K562 (cell line): ENCODE measurements around the gene PIK3C2G. TPM values are rescaled to one million over a fixed set of nuclear protein-coding genes. Genes with fewer than 3 reads are reported as not detected.

ENCODE experiments used
- ATAC-seq: fragments of 200-7000 bp; cut with Tn5 transposase; 3 replicates; pipeline ENCODE4 v1.9.1; 2020; ENCODE audit warnings: moderate library complexity
- BruUV-seq: library from RNA; stranded (reverse); fragments of 400-500 nt; replicated peaks from 2 replicates; lab custom pipeline; 2021; lab: Mats Ljungman, UMichigan
- CTCF ChIA-PET: fragments of 300-600 bp; formaldehyde crosslinking; extraction: SDS; loops from one replicate; lab custom pipeline; 2021; ENCODE audit warnings: low intra/inter-chr PET ratio; lab: Yijun Ruan, JAX
- POLR2A ChIA-PET: fragments of 300-600, 350-650 bp; sonication (Branson Sonifier 250); formaldehyde crosslinking; extraction: SDS; loops from one replicate; lab custom pipeline; 2021; ENCODE audit warnings: antibody characterized with exemption, inconsistent platforms; lab: Yijun Ruan, JAX
- DNase-seq, 4 experiments: peaks; one replicate each; pipeline versions ENCODE4 v3.0.0 to v3.0.0-alpha.2; 2011 to 2018; ENCODE audit warnings: low spot score in 3 of 4, mixed read lengths in 3 of 4; ENCODE audit errors: extremely low read depth in 1 of 4
- FAIRE-seq: peaks from 2 replicates; lab custom pipeline; 2011; peaks lifted over from hg19 to GRCh38; lab: Jason Lieb, UNC
- H2AFZ ChIP-seq: 2 replicates; pipeline ENCODE4 v1.6.0; 2011; ENCODE audit warnings: low read depth, low read length, control low read depth, inconsistent platforms
- H3K27ac ChIP-seq: fragments of 200-600 bp; 3 replicates; pipeline ENCODE4 v1.8.0; 2011; ENCODE audit warnings: low read depth, mild to moderate bottlenecking, control low read depth, inconsistent platforms, low read length, moderate library complexity, mixed read lengths; ENCODE audit errors: extremely low read depth
- H3K27me3 ChIP-seq, 2 experiments: fragments of 300-600 bp in 1 of 2; 2 replicates in 1 of 2; 3 replicates in 1 of 2; pipeline versions ENCODE4 v1.6.0 to v1.8.0; 2011; ENCODE audit warnings: inconsistent platforms in 2 of 2, low read length in 2 of 2, mild to moderate bottlenecking in 1 of 2, mixed read lengths in 1 of 2, moderate library complexity in 1 of 2; ENCODE audit not compliant: control insufficient read depth in 2 of 2, insufficient read depth in 2 of 2
- H3K36me3 ChIP-seq: fragments of 300-600 bp; 3 replicates; pipeline ENCODE4 v1.8.0; 2011; ENCODE audit warnings: mild to moderate bottlenecking, low read length, inconsistent platforms; ENCODE audit not compliant: control insufficient read depth, insufficient read depth
- H3K4me1 ChIP-seq, 2 experiments: fragments of 200-600 bp in 1 of 2; replicated peaks in 1 of 2; 2 replicates in 1 of 2; 3 replicates in 1 of 2; pipeline versions ENCODE4 v1.5.1 to v1.8.0; 2011; ENCODE audit warnings: inconsistent platforms in 2 of 2, low read length in 2 of 2, mild to moderate bottlenecking in 1 of 2, mixed read lengths in 1 of 2, moderate library complexity in 1 of 2; ENCODE audit not compliant: control insufficient read depth in 2 of 2, insufficient read depth in 2 of 2
- H3K4me2 ChIP-seq: 2 replicates; pipeline ENCODE4 v1.6.1; 2011; ENCODE audit warnings: low read length, control low read depth, inconsistent platforms, mixed read lengths; ENCODE audit not compliant: insufficient read depth
- H3K4me3 ChIP-seq: fragments of 200-600 bp; sonication (generic), shearing (Covaris generic); 2 replicates; pipeline ENCODE4 v1.5.1; 2016; ENCODE audit warnings: control low read depth, inconsistent platforms
- H3K79me2 ChIP-seq: fragments of 200-600 bp; 3 replicates; pipeline ENCODE4 v1.8.0; 2011; ENCODE audit warnings: low read length, inconsistent platforms; ENCODE audit not compliant: control insufficient read depth, insufficient read depth
- H3K9ac ChIP-seq, 2 experiments: 2 replicates each; pipeline versions ENCODE4 v1.6.0 to v1.6.1; 2011; ENCODE audit warnings: low read depth in 2 of 2, low read length in 2 of 2, control low read depth in 1 of 2, inconsistent platforms in 1 of 2, mild to moderate bottlenecking in 1 of 2, mixed read lengths in 1 of 2; ENCODE audit not compliant: insufficient read depth in 1 of 2
- H3K9me1 ChIP-seq: one replicate; pipeline ENCODE4 v1.6.0; 2011; ENCODE audit warnings: inconsistent platforms, mild to moderate bottlenecking, low read length, moderate library complexity; ENCODE audit not compliant: control insufficient read depth, insufficient read depth
- H3K9me3 ChIP-seq: replicated peaks from 2 replicates; pipeline ENCODE4 v1.5.1; 2011; ENCODE audit warnings: low read depth, low read length, inconsistent platforms; ENCODE audit not compliant: control insufficient read depth, insufficient read depth
- H4K20me1 ChIP-seq: replicated peaks from 2 replicates; pipeline ENCODE4 v1.6.1; 2011; ENCODE audit warnings: low read length, inconsistent platforms, mixed read lengths; ENCODE audit not compliant: control insufficient read depth, insufficient read depth
- CBX5 ChIP-seq: IDR thresholded peaks from 2 replicates; pipeline ENCODE4 v1.6.1; 2014; ENCODE audit warnings: low read depth, borderline replicate concordance
- CXXC5 ChIP-seq: fragments of 250-450 bp; sonication (Bioruptor Pico); IDR thresholded peaks from 2 replicates; pipeline ENCODE4 v1.8.0; 2022; ENCODE audit warnings: inconsistent platforms, mild to moderate bottlenecking, moderate library complexity
- EWSR1 ChIP-seq: fragments of 450-650 bp; IDR thresholded peaks from 2 replicates; pipeline ENCODE4 v1.6.1; 2018; ENCODE audit warnings: borderline replicate concordance, mild to moderate bottlenecking, low read depth, moderate library complexity; ENCODE audit not compliant: partially characterized antibody
- GTF2F1 ChIP-seq: IDR thresholded peaks from 2 replicates; pipeline ENCODE4 v1.6.1; 2011; ENCODE audit warnings: low read depth, low read length, improper control_type of control experiment
- PCBP2 ChIP-seq: fragments of 200-400 bp; formaldehyde crosslinking; IDR thresholded peaks from 2 replicates; pipeline ENCODE4 v1.6.1; 2018; ENCODE audit warnings: low read length, low read depth, mild to moderate bottlenecking, moderate library complexity; ENCODE audit not compliant: poor library complexity, severe bottlenecking
- TAL1 ChIP-seq: fragments of 450-650 bp; IDR thresholded peaks from 2 replicates; pipeline ENCODE4 v1.6.1; 2016; ENCODE audit warnings: mild to moderate bottlenecking
- WGBS: fragments of 100-300 bp; shearing (Covaris generic); methylation state at CpG from one replicate; pipeline ENCODE4 v1.1.6; 2016; ENCODE audit warnings: low coverage, mixed read lengths; ENCODE audit not compliant: insufficient coverage; ENCODE audit errors: missing lambda C conversion rate; 5-methylcytosine and 5-hydroxymethylcytosine counted together
- in situ Hi-C: fragments of 300-500 bp; cut with MboI; formaldehyde crosslinking; loops from 4 replicates; pipeline ENCODE4 v1.15.0; 2018; ENCODE audit warnings: inconsistent platforms, mixed read lengths
- intact Hi-C: fragments of 100-400 bp; cut with micrococcal nuclease; formaldehyde crosslinking; loops from 2 replicates; pipeline ENCODE4 v1.14.2; 2022
- polyA plus RNA-seq, 8 experiments: library from polyadenylated mRNA; depleted of rRNA in 4 of 8; stranded (reverse) in 5 of 8; unstranded in 3 of 8; fragments of >200 nt; fragmentation: Nextera tagmentation in 2 of 8; fragmentation: Illumina TruSeq in 1 of 8; extraction: Ambion mirVana in 2 of 8; extraction: Trizol in 1 of 8; gene quantifications; 2 replicates each; pipeline versions ENCODE4 v1.2.1 to v1.2.3, GENCODE V29; 2011 to 2014; ENCODE audit warnings: inconsistent platforms in 1 of 8, missing spikeins in 1 of 8
- total RNA-seq, 7 experiments: library from RNA; depleted of rRNA in 6 of 7; stranded (reverse); fragments of >200 nt in 6 of 7; fragmentation: Illumina TruSeq in 2 of 7; extraction: Trizol in 2 of 7; gene quantifications; 2 replicates each; pipeline versions ENCODE4 v1.2.1 to v1.2.3, GENCODE V29; 2011 to 2021; ENCODE audit warnings: low replicate concordance in 1 of 7
- TF ChIP-seq, protein P1 (sequence below): fragments of 250-450 bp; sonication (Bioruptor Pico); IDR thresholded peaks from 2 replicates; pipeline ENCODE4 v1.8.0; 2022; ENCODE audit warnings: inconsistent platforms
- TF ChIP-seq, protein P2 (sequence below): fragments of 450-650 bp; IDR thresholded peaks from one replicate; pipeline ENCODE4 v1.6.1; 2018; ENCODE audit warnings: mild to moderate bottlenecking, moderate library complexity; ENCODE audit not compliant: partially characterized antibody
- TF ChIP-seq, protein P3 (sequence below): fragments of 450-650 bp; formaldehyde crosslinking; IDR thresholded peaks from 2 replicates; pipeline ENCODE4 v1.4.0; 2020; ENCODE audit warnings: mild to moderate bottlenecking, moderate library complexity

Gene PIK3C2G
- total and polyA plus RNA-seq, 9 of the 15 experiments (the other 6 are each of a cell fraction or from before 2014, with no cell fraction given) = not detected

DNA sequence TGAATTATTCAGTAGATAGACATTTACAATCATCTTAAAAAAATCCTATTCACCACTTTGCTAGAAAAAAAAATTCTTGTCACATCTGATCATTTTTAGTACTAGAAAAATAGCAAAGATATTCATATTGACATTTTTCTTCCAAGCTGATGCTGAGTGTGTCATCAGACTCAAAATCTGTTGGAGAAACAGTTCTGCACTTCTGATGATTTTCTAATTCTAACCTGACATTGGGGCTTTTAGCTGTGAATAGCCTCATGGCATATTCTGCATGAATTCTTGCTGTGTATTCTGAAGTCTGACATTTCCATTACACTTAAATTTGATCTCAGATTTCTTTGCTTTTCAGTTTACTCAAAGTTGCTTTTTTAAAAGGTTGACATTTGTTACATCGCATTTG lies 150.1 kb downstream of the PIK3C2G start:
- H3K4me3 ChIP-seq = no peak overlapping the region
- no peaks in the 10 kb centered on the region for H3K36me3 ChIP-seq
- no peaks in the 10 kb centered on the region for H3K4me1 ChIP-seq
- DNase-seq = no peak
- no peak overlapping the region for H3K4me2 ChIP-seq
- WGBS = 0% methylated on average over 1 of the region's 1 CpG
- intact Hi-C loops = no loop called here
- TF ChIP-seq, protein P1, sequence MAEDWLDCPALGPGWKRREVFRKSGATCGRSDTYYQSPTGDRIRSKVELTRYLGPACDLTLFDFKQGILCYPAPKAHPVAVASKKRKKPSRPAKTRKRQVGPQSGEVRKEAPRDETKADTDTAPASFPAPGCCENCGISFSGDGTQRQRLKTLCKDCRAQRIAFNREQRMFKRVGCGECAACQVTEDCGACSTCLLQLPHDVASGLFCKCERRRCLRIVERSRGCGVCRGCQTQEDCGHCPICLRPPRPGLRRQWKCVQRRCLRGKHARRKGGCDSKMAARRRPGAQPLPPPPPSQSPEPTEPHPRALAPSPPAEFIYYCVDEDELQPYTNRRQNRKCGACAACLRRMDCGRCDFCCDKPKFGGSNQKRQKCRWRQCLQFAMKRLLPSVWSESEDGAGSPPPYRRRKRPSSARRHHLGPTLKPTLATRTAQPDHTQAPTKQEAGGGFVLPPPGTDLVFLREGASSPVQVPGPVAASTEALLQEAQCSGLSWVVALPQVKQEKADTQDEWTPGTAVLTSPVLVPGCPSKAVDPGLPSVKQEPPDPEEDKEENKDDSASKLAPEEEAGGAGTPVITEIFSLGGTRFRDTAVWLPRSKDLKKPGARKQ (CRISPR knock-in tag) = no peak
- TF ChIP-seq GTF2F1 (no peak), PCBP2 (no peak), EWSR1 (no peak), TAL1 (no peak), CXXC5 (CRISPR knock-in tag) (no peak), CBX5 (no peak)
- TF ChIP-seq, protein P2, sequence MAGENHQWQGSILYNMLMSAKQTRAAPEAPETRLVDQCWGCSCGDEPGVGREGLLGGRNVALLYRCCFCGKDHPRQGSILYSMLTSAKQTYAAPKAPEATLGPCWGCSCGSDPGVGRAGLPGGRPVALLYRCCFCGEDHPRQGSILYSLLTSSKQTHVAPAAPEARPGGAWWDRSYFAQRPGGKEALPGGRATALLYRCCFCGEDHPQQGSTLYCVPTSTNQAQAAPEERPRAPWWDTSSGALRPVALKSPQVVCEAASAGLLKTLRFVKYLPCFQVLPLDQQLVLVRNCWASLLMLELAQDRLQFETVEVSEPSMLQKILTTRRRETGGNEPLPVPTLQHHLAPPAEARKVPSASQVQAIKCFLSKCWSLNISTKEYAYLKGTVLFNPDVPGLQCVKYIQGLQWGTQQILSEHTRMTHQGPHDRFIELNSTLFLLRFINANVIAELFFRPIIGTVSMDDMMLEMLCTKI = no peak
- TF ChIP-seq, protein P3, sequence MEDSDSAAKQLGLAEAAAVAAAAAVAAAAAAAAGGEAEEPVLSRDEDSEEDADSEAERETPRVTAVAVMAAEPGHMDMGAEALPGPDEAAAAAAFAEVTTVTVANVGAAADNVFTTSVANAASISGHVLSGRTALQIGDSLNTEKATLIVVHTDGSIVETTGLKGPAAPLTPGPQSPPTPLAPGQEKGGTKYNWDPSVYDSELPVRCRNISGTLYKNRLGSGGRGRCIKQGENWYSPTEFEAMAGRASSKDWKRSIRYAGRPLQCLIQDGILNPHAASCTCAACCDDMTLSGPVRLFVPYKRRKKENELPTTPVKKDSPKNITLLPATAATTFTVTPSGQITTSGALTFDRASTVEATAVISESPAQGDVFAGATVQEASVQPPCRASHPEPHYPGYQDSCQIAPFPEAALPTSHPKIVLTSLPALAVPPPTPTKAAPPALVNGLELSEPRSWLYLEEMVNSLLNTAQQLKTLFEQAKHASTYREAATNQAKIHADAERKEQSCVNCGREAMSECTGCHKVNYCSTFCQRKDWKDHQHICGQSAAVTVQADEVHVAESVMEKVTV (CRISPR knock-in tag) = no peak
- TF ChIP-seq, all 486 proteins: peak for 0
- POLR2A ChIA-PET = no interaction called here
- Histone ChIP-seq H2AFZ (no peak overlapping the region), H4K20me1 (no peaks in the 10 kb centered on the region), H3K9ac (no peak overlapping the region), H3K79me2 (no peaks in the 10 kb centered on the region), H3K27me3 (no peaks in the 10 kb centered on the region), H3K9me3 (no peaks in the 10 kb centered on the region), H3K27ac (no peak overlapping the region), H3K9me1 (no peaks in the 10 kb centered on the region)
- no peak for FAIRE-seq
- in situ Hi-C loops = no loop called here
- CTCF ChIA-PET = no interaction called here
- no peak for ATAC-seq
- BruUV-seq = no TSS peak
